ENCODE data around the gene OSBP.

DNA sequence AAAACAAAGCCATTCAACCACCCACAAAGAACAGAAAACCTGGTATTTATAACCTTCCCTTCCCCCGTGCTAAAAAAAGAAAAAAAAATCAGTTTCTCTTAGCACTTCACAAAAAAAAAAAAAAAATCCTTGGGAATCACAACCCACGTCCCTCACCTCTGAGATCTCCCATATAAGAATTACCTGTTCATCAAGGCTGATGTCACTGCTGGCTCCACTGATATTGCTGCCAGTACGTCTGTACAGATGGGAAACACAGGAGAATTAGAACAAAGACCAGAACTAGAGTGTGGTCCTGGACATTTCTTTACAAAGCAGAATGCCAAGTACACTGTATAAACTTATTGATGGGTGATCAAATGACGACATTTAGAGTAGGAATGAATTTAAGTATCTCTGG, 14.9 kb downstream of the OSBP start:
- TF ChIP-seq CTCF (IDR thresholded peaks at IDR 0.05) (no peak), POLR2A (IDR thresholded peaks at IDR 0.05) (no peak)

Data from heart left ventricle (tissue), 13 donors.